Smooth muscle cell (in vitro differentiated cells): Measurements from ENCODE around the gene LMNTD2. TPM values are rescaled to one million over a fixed set of nuclear protein-coding genes. Genes with fewer than 3 reads are reported as not detected.

Source experiments
- DNase-seq: peaks from one replicate; lab custom pipeline; 2025; ENCODE audit not compliant: unreplicated experiment; lab: John Stamatoyannopoulos, UW
- H2AFZ ChIP-seq: fragments of 200-600 bp; sonication (generic); 2 replicates; pipeline ENCODE4 v1.6.0; 2016; ENCODE audit warnings: antibody characterized with exemption, low read depth, mild to moderate bottlenecking
- H3F3A ChIP-seq: fragments of 200-600 bp; sonication (generic); 2 replicates; pipeline ENCODE4 v1.6.0; 2017; ENCODE audit warnings: antibody characterized with exemption, low read depth
- H3K27ac ChIP-seq: fragments of 200-600 bp; sonication (generic); 2 replicates; pipeline ENCODE4 v1.5.1; 2016; ENCODE audit warnings: low read depth, mild to moderate bottlenecking
- H3K27me3 ChIP-seq: fragments of 200-600 bp; sonication (generic); 2 replicates; pipeline ENCODE4 v1.6.1; 2016; ENCODE audit warnings: low read depth, mild to moderate bottlenecking
- H3K36me3 ChIP-seq: fragments of 200-600 bp; sonication (generic); 2 replicates; pipeline ENCODE4 v1.5.1; 2016; ENCODE audit warnings: low read depth
- H3K4me1 ChIP-seq: fragments of 200-600 bp; sonication (generic); 2 replicates; pipeline ENCODE4 v1.5.1; 2016; ENCODE audit warnings: low read depth
- H3K4me2 ChIP-seq: fragments of 200-600 bp; sonication (generic); 2 replicates; pipeline ENCODE4 v1.6.0; 2016; ENCODE audit warnings: mild to moderate bottlenecking
- H3K4me3 ChIP-seq: fragments of 200-600 bp; sonication (generic); 2 replicates; pipeline ENCODE4 v1.5.1; 2016; ENCODE audit warnings: mild to moderate bottlenecking
- H3K79me2 ChIP-seq: fragments of 200-600 bp; sonication (generic); 2 replicates; pipeline ENCODE4 v1.6.0; 2016; ENCODE audit warnings: low read depth, mild to moderate bottlenecking
- H3K9ac ChIP-seq: fragments of 200-600 bp; sonication (generic); 2 replicates; pipeline ENCODE4 v1.6.0; 2016; ENCODE audit warnings: low read depth
- H3K9me3 ChIP-seq: fragments of 200-600 bp; sonication (generic); replicated peaks from 2 replicates; pipeline ENCODE4 v1.5.1; 2016; ENCODE audit warnings: low read depth
- H4K20me1 ChIP-seq: fragments of 200-600 bp; sonication (generic); 2 replicates; pipeline ENCODE4 v1.6.0; 2016; ENCODE audit warnings: low read depth
- WGBS: methylation state at CpG from one replicate; pipeline ENCODE4 v1.1.7; 2016; ENCODE audit warnings: low lambda C conversion rate; 5-methylcytosine and 5-hydroxymethylcytosine counted together
- polyA plus RNA-seq: library from polyadenylated mRNA; unstranded; fragments of >200 nt; fragmentation: Nextera tagmentation; extraction: Ambion mirVana; gene quantifications from 2 replicates; pipeline ENCODE4 v1.2.1, GENCODE V29; 2016
- total RNA-seq: library from RNA; depleted of rRNA; stranded (reverse); fragments of >200 nt; gene quantifications from 2 replicates; pipeline ENCODE4 v1.2.3, GENCODE V29; 2014
- TF ChIP-seq, protein P1 (sequence below): fragments of 200-600 bp; sonication (generic); IDR thresholded peaks from 2 replicates; pipeline ENCODE4 v1.5.1; 2017; ENCODE audit warnings: borderline replicate concordance, mild to moderate bottlenecking, antibody characterized with exemption; ENCODE audit not compliant: insufficient read depth, poor library complexity, severe bottlenecking

Gene LMNTD2, protein sequence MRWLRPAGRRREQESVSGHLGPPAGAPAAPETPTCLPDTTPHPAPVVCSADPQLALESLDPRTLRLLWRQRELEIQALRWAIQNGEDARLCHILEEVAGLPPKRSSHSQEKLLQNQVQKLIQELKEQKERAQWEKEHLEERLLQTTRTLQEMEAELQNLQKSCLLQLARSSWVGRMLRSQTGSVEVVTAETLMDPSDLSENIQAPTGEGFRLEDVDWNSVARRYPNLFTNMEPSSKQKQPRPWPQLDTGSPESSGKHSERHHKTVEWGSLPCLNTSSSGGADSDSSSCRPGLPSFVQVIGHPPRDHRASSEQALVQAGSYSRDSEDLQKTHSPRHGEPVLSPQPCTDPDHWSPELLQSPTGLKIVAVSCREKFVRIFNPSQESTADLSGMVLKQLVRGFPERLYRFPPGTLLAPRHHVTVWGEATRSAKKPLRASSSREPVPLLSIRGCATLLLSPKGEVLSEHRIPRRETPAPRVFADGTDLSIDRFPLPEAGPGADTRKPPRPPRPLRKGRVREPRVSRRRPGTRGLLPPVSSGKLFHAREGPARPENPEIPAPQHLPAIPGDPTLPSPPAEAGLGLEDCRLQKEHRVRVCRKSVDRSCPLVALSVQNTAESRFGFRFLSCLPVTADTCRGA
- total RNA-seq (3.2 TPM in 1 of 2 replicates, not detected in the other), polyA plus RNA-seq (3.6 and 9.3 TPM in 2 replicates)

DNA sequence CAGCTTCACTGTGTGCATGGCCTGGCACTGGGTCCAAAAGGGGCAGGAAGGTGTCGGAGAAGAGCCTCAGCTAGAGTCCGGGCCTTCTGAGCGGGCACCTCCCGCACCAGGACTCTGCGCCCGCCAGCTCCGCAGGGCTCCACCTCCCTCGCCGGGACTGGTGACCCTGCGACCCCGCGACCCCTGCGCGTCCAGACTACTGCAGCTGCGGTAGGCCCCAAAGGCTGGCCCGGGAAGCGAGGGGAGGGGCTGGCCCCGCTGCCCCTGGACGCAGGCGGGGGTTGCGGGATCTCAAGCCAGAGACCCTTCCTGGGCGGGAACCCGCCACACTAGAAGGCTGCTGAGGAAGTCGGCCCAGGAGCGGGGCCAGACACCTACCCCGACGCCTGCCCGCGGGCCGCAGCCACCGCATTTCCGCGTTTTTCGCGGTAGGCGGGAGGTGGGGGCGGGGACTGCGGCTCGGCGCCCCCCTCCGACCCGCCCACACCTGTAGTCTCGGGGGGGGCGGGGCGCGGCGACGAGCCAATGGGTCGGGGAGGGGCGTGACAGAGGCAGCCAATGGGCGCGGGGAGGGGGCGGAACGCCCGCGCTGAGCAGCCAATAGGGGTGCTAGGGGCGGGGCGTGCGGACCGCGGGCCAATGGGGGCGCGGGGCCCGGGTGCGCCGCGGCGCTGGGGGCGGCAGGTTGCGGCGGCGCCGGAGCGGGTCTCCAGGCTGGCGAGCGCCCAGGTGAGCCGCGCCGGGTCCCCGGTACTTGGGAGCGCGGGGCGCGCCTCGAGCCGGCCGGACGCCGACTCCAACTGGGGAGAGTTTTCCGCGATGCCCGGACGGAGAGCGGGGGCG is at the start of gene LMNTD2, which contains the start of gene RASSF7:
LMNTD2 (minus strand) TSS at position 434 of the 843 bp plus-strand sequence; CDS start at position 412, 22 bp downstream.
RASSF7 (plus strand) TSS at position 666 of the 843 bp plus-strand sequence. CDS start 799 bp downstream, outside the sequence.
- TF ChIP-seq, protein P1, sequence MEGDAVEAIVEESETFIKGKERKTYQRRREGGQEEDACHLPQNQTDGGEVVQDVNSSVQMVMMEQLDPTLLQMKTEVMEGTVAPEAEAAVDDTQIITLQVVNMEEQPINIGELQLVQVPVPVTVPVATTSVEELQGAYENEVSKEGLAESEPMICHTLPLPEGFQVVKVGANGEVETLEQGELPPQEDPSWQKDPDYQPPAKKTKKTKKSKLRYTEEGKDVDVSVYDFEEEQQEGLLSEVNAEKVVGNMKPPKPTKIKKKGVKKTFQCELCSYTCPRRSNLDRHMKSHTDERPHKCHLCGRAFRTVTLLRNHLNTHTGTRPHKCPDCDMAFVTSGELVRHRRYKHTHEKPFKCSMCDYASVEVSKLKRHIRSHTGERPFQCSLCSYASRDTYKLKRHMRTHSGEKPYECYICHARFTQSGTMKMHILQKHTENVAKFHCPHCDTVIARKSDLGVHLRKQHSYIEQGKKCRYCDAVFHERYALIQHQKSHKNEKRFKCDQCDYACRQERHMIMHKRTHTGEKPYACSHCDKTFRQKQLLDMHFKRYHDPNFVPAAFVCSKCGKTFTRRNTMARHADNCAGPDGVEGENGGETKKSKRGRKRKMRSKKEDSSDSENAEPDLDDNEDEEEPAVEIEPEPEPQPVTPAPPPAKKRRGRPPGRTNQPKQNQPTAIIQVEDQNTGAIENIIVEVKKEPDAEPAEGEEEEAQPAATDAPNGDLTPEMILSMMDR = no peak
- Histone ChIP-seq H3K4me3 (peak within 1 kb of the TSS; percentile 82), H4K20me1 (peaks cover 32% of the 10 kb centered on the region), H3K4me2 (peak within 1 kb of the TSS; percentile 98), H3K9ac (no peak within 1 kb of the TSS), H3K4me1 (peaks cover 5% of the 10 kb centered on the region), H3K36me3 (no peaks in the 10 kb centered on the region), H3K79me2 (no peaks in the 10 kb centered on the region), H3K9me3 (no peaks in the 10 kb centered on the region), H3K27ac (no peak within 1 kb of the TSS), H3K27me3 (peaks cover 36% of the 10 kb centered on the region), H3F3A (no peaks in the 10 kb centered on the region), H2AFZ (peak within 1 kb of the TSS; percentile 37)
- under 1% methylated on average over 52 of the region's 95 CpGs for WGBS
- DNase-seq = peak; percentile 77

DNA sequence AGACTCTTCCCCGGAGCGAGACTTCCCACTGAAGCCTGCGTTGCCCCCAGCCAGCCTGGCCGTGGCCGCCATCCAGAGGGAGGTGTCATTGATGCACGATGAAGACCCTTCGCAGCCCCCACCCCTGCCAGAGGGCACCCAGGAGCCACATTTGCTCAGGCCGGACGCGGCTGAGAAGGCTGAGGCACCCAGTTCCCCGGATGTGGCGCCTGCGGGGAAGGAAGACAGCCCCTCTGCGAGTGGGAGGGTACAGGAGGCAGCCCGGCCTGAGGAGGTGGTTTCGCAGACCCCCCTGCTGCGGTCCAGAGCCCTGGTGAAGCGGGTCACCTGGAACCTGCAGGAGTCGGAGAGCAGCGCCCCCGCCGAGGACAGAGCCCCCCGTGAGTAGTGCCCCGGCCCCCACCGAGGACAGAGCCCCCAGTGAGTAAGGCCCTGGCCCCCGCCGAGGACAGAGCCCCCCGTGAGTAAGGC is 48.8 kb upstream of the LMNTD2 start:
- 96% methylated on average over 14 of the region's 28 CpGs for WGBS
- DNase-seq = no peak
- Histone ChIP-seq H3K79me2 (no peaks in the 10 kb centered on the region), H3K9ac (no peak overlapping the region), H3F3A (peaks cover 9% of the 10 kb centered on the region), H3K4me3 (no peak overlapping the region), H3K27ac (no peak overlapping the region), H4K20me1 (peaks cover 41% of the 10 kb centered on the region), H3K36me3 (peaks cover 9% of the 10 kb centered on the region), H3K4me1 (no peaks in the 10 kb centered on the region), H3K4me2 (no peak overlapping the region), H3K27me3 (no peaks in the 10 kb centered on the region), H3K9me3 (no peaks in the 10 kb centered on the region), H2AFZ (no peak overlapping the region)
- TF ChIP-seq, protein P1 = no peak

DNA sequence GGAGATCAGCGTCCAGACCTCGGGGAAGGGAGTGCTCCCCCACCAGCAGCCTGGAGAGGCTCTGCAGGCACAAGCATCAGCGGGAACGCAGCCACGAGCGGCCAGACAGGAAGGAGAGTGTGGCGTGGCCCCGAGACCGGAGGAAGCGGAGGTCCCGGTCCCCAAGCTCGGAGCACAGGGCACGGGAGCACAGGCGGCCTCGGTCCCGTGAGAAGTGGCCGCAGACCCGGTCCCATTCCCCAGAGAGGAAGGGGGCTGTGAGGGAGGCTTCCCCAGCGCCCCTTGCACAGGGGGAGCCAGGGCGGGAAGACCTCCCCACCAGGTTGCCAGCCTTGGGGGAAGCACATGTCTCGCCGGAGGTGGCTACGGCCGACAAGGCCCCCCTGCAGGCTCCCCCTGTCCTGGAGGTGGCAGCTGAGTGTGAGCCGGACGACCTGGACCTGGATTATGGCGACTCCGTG is 48.3 kb upstream of the LMNTD2 start:
- DNase-seq = no peak
- H4K20me1 ChIP-seq = peaks cover 41% of the 10 kb centered on the region
- H3K36me3 ChIP-seq = peaks cover 9% of the 10 kb centered on the region
- TF ChIP-seq, protein P1 = no peak
- H3K27me3 ChIP-seq = no peaks in the 10 kb centered on the region
- H3F3A ChIP-seq = peaks cover 5% of the 10 kb centered on the region
- H3K4me1 ChIP-seq = no peaks in the 10 kb centered on the region
- no peaks in the 10 kb centered on the region for H3K9me3 ChIP-seq
- no peak overlapping the region for H3K27ac ChIP-seq
- no peak overlapping the region for H3K4me3 ChIP-seq
- no peak overlapping the region for H3K4me2 ChIP-seq
- H3K9ac ChIP-seq = no peak overlapping the region
- no peak overlapping the region for H2AFZ ChIP-seq
- 98% methylated on average over 27 of the region's 28 CpGs for WGBS
- H3K79me2 ChIP-seq = no peaks in the 10 kb centered on the region
